Astrocyte (in vitro differentiated cells and primary cell): ENCODE data around the gene SHANK2. TPM values are rescaled to one million over a fixed set of nuclear protein-coding genes. Genes with fewer than 3 reads are reported as not detected.

ENCODE experiments used
- DNase-seq: peaks from one replicate; pipeline ENCODE4 v3.0.0-alpha.2; 2010; ENCODE audit warnings: low read depth
- FAIRE-seq: peaks from 2 replicates; lab custom pipeline; 2011; peaks lifted over from hg19 to GRCh38; lab: Jason Lieb, UNC
- H2AFZ ChIP-seq: 2 replicates; pipeline ENCODE4 v1.6.0; 2012; ENCODE audit warnings: low read depth, low read length, inconsistent platforms
- H3K27ac ChIP-seq: 2 replicates; pipeline ENCODE4 v1.5.1; 2011; ENCODE audit warnings: low read depth, low read length, inconsistent platforms
- H3K27me3 ChIP-seq: 2 replicates; pipeline ENCODE4 v1.6.0; 2011; ENCODE audit warnings: low read length, inconsistent platforms; ENCODE audit not compliant: insufficient read depth
- H3K36me3 ChIP-seq: 2 replicates; pipeline ENCODE4 v1.5.1; 2011; ENCODE audit warnings: low read length, inconsistent platforms; ENCODE audit not compliant: insufficient read depth
- H3K4me1 ChIP-seq: 2 replicates; pipeline ENCODE4 v1.5.1; 2011; ENCODE audit warnings: low read length, inconsistent platforms; ENCODE audit not compliant: insufficient read depth
- H3K4me2 ChIP-seq: 2 replicates; pipeline ENCODE4 v1.6.0; 2012; ENCODE audit warnings: low read length, inconsistent platforms
- H3K4me3 ChIP-seq: 2 replicates; pipeline ENCODE4 v1.5.1; 2011; ENCODE audit warnings: low read depth, mild to moderate bottlenecking, low read length, inconsistent platforms; ENCODE audit not compliant: insufficient read depth
- H3K79me2 ChIP-seq: 2 replicates; pipeline ENCODE4 v1.6.0; 2012; ENCODE audit warnings: mild to moderate bottlenecking, low read length, inconsistent platforms; ENCODE audit not compliant: insufficient read depth
- H3K9ac ChIP-seq: 2 replicates; pipeline ENCODE4 v1.6.0; 2012; ENCODE audit warnings: mild to moderate bottlenecking, low read length, inconsistent platforms
- H3K9me3 ChIP-seq: 2 replicates; pipeline ENCODE4 v1.5.1; 2012; ENCODE audit warnings: low read depth, mild to moderate bottlenecking, low read length, inconsistent platforms; ENCODE audit not compliant: insufficient read depth
- H4K20me1 ChIP-seq: 2 replicates; pipeline ENCODE4 v1.6.0; 2012; ENCODE audit warnings: low read length, inconsistent platforms; ENCODE audit not compliant: insufficient read depth
- H3K27ac Mint-ChIP-seq: one replicate; pipeline ENCODE4 v1.8.0; 2021; ENCODE audit warnings: mild to moderate bottlenecking, mixed read lengths; ENCODE audit not compliant: unreplicated experiment
- H3K27me3 Mint-ChIP-seq: one replicate; pipeline ENCODE4 v1.8.0; 2021; ENCODE audit warnings: low read depth, mixed read lengths; ENCODE audit not compliant: unreplicated experiment
- H3K36me3 Mint-ChIP-seq: one replicate; pipeline ENCODE4 v1.8.0; 2021; ENCODE audit warnings: low read depth, mixed read lengths; ENCODE audit not compliant: unreplicated experiment
- H3K4me1 Mint-ChIP-seq: one replicate; pipeline ENCODE4 v1.8.0; 2021; ENCODE audit warnings: low read depth, mixed read lengths; ENCODE audit not compliant: unreplicated experiment
- H3K4me3 Mint-ChIP-seq: one replicate; pipeline ENCODE4 v1.8.0; 2021; ENCODE audit warnings: mild to moderate bottlenecking, moderate library complexity, mixed read lengths; ENCODE audit not compliant: unreplicated experiment
- H3K9me3 Mint-ChIP-seq: one replicate; pipeline ENCODE4 v1.8.0; 2021; ENCODE audit warnings: mild to moderate bottlenecking, mixed read lengths; ENCODE audit not compliant: unreplicated experiment
- EZH2 ChIP-seq: IDR thresholded peaks from 2 replicates; pipeline ENCODE4 v1.6.1; 2012; ENCODE audit warnings: mild to moderate bottlenecking, low read length, inconsistent platforms; ENCODE audit not compliant: insufficient read depth
- total RNA-seq: library from RNA; stranded (reverse); gene quantifications from 2 replicates; pipeline ENCODE4 v1.2.1, GENCODE V29; 2021
- TF ChIP-seq, protein P1 (sequence below): IDR thresholded peaks from 2 replicates; pipeline ENCODE4 v1.5.1; 2011; ENCODE audit warnings: low read depth, mild to moderate bottlenecking, inconsistent platforms, low read length, moderate library complexity; ENCODE audit not compliant: insufficient read depth

Gene SHANK2
- total RNA-seq, 1 donor from 2014 or later = 10.1 TPM

DNA sequence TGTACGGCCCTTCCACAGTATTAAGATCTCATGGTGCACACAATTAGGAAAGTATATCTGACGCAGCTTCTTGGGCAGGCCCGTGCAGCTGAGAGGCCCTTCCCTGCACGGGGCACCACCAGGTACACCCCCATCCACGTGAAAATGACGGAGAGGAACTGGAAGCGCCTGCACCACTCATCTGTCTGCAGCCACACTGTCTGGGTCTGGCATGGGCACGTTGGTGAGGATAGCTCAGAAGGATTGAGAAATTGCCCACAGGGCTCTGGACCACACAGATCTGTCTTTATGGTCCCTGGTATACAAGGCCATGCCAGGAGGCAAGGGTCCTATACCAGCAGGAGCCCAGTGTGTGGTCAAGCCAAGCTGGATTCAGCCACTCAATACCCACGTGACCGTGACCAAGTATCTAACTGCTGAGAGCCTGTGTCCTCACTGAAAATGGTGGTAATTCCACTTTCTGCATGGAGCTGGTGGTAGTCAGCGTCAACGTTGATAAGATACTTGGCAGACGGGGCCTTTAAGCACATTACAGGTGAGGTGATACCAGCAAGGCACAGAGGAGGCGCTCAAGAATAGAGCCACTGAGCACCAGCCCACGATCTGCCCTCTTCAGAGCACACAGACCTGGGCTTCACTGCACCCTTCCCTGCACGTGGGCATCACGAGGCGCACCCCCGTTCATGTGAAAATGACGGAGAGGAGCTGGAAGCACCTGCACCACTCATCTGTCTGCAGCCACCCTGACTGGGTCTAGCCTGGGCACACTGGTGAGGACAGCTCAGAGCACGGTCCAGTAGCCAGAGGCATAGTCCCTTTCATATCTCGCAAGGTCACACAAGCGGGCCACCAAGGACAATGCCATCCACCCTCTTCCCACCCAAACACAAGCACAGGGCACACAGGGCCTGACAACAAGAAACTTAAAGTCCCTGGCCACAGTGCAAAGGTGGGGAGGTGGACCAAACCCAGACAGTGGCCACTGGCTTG, 28.4 kb downstream of the SHANK2 start:
- Mint-ChIP-seq H3K27me3 (peaks cover 2% of the 10 kb centered on the region), H3K36me3 (peaks cover 10% of the 10 kb centered on the region), H3K4me1 (no peaks in the 10 kb centered on the region), H3K9me3 (no peaks in the 10 kb centered on the region), H3K27ac (no peak overlapping the region), H3K4me3 (no peak overlapping the region)
- no peak overlapping the region for H3K4me3 ChIP-seq
- no peak for DNase-seq
- H2AFZ ChIP-seq = no peak overlapping the region
- H3K9me3 ChIP-seq = no peaks in the 10 kb centered on the region
- no peak overlapping the region for H3K9ac ChIP-seq
- H3K4me1 ChIP-seq = no peaks in the 10 kb centered on the region
- no peak overlapping the region for H3K27ac ChIP-seq
- FAIRE-seq = no peak
- TF ChIP-seq EZH2 = no peak
- H4K20me1 ChIP-seq = no peaks in the 10 kb centered on the region
- no peaks in the 10 kb centered on the region for H3K27me3 ChIP-seq
- H3K36me3 ChIP-seq = no peaks in the 10 kb centered on the region
- H3K4me2 ChIP-seq = no peak overlapping the region
- no peaks in the 10 kb centered on the region for H3K79me2 ChIP-seq

DNA sequence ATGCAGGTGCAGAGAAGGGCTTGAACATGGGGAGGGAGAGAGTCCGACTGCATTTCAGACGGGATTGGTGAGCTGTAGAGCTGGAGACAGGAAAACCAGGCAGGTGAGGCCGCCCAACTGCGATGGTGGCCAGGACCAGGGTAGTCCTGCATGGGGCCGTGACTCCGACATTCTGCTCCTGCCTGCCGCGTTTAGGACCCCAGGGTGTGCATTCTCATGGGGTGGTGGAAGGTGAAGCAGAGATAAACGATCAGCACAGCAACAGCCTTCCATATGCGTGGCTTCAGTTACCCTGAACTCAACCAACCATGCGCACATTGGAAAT, 29.3 kb downstream of the SHANK2 start:
- no peak for FAIRE-seq
- H2AFZ ChIP-seq = no peak overlapping the region

DNA sequence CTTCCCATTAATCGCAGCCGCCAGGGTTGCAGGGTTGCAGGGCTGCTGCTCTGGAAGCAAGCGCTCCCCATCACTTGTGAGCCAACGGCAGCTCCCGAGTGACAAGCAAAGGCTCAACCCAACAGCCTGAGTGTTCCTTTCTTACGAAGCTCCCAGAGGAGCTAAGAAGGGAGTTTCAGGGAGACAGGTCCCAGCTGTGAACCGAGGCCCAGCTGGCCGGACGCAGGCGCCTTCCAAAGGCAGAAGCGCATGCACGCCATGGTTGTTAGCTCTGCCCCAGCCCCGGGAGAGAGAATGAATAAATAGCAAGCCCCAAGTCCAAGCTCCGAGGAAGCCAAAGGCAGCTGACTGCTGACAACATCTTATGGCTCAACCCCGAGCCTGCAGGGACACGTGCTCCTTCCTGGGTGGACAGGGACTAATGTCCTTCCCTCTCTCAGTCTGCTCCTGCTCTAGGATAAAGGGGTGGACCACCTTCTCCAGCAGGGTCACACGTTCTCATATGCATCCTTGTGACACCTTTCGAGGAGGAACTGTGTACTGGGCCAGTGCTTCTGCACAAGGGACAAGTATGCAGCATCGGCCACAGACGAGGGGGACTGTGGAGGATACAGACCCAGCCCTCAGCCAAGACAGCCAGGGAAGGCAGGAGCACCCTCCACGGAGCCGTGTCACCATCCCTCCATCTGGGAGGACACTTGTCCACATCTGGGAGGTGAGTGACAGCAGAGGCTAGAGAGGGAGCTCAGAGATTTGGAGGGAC, 29.9 kb downstream of the SHANK2 start:
- no peaks in the 10 kb centered on the region for H3K36me3 ChIP-seq
- no peak for TF ChIP-seq EZH2
- TF ChIP-seq, protein P1, sequence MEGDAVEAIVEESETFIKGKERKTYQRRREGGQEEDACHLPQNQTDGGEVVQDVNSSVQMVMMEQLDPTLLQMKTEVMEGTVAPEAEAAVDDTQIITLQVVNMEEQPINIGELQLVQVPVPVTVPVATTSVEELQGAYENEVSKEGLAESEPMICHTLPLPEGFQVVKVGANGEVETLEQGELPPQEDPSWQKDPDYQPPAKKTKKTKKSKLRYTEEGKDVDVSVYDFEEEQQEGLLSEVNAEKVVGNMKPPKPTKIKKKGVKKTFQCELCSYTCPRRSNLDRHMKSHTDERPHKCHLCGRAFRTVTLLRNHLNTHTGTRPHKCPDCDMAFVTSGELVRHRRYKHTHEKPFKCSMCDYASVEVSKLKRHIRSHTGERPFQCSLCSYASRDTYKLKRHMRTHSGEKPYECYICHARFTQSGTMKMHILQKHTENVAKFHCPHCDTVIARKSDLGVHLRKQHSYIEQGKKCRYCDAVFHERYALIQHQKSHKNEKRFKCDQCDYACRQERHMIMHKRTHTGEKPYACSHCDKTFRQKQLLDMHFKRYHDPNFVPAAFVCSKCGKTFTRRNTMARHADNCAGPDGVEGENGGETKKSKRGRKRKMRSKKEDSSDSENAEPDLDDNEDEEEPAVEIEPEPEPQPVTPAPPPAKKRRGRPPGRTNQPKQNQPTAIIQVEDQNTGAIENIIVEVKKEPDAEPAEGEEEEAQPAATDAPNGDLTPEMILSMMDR = no peak
- no peaks in the 10 kb centered on the region for H3K4me1 ChIP-seq
- no peak overlapping the region for H3K4me3 ChIP-seq
- H3K9ac ChIP-seq = no peak overlapping the region
- Mint-ChIP-seq H3K4me3 (no peak overlapping the region), H3K27ac (peak overlapping the region; percentile 81), H3K9me3 (no peaks in the 10 kb centered on the region), H3K4me1 (no peaks in the 10 kb centered on the region), H3K36me3 (peaks cover 10% of the 10 kb centered on the region), H3K27me3 (peaks cover 2% of the 10 kb centered on the region)
- no peak for DNase-seq
- no peaks in the 10 kb centered on the region for H3K9me3 ChIP-seq
- H2AFZ ChIP-seq = no peak overlapping the region
- no peak overlapping the region for H3K4me2 ChIP-seq
- no peaks in the 10 kb centered on the region for H3K79me2 ChIP-seq
- no peak for FAIRE-seq
- H3K27me3 ChIP-seq = no peaks in the 10 kb centered on the region
- no peak overlapping the region for H3K27ac ChIP-seq
- no peaks in the 10 kb centered on the region for H4K20me1 ChIP-seq

More for the DNA sequence above, 29.3 kb downstream of the SHANK2 start:
- H3K27ac ChIP-seq = no peak overlapping the region
- Mint-ChIP-seq H3K9me3 (no peaks in the 10 kb centered on the region), H3K27ac (no peak overlapping the region), H3K27me3 (peaks cover 2% of the 10 kb centered on the region), H3K4me3 (no peak overlapping the region), H3K36me3 (peaks cover 10% of the 10 kb centered on the region), H3K4me1 (no peaks in the 10 kb centered on the region)
- no peak overlapping the region for H3K9ac ChIP-seq
- TF ChIP-seq, protein P1 = no peak
- no peak for TF ChIP-seq EZH2
- H3K79me2 ChIP-seq = no peaks in the 10 kb centered on the region
- no peaks in the 10 kb centered on the region for H4K20me1 ChIP-seq
- H3K36me3 ChIP-seq = no peaks in the 10 kb centered on the region
- no peak overlapping the region for H3K4me3 ChIP-seq
- no peaks in the 10 kb centered on the region for H3K27me3 ChIP-seq
- H3K4me2 ChIP-seq = no peak overlapping the region
- no peak for DNase-seq
- no peaks in the 10 kb centered on the region for H3K9me3 ChIP-seq
- H3K4me1 ChIP-seq = no peaks in the 10 kb centered on the region
